ENCODE measurements around the gene POLR2I. TPM values are rescaled to one million over a fixed set of nuclear protein-coding genes. Genes with fewer than 3 reads are reported as not detected.
A peak's percentile ranks its signal among the peaks of the same experiment; 100 is the strongest.

The POLR2I gene
- total RNA-seq, 1 experiment from 2014 or later: 92.2 TPM

- Histone ChIP-seq H3K27ac (no peak overlapping the region), H3K4me3 (no peak overlapping the region), H3K79me2 (ENCODE audit: low read depth) (no peaks in the 10 kb centered on the region), H3K4me1 (replicated peaks; ENCODE audit: insufficient read depth) (peaks cover 10% of the 10 kb centered on the region), H3K9me3 (ENCODE audit: insufficient read depth, low read depth) (no peaks in the 10 kb centered on the region), H3F3A (ENCODE audit: insufficient read depth, low read depth) (no peaks in the 10 kb centered on the region), H4K20me1 (ENCODE audit: insufficient read depth) (no peaks in the 10 kb centered on the region), H3K4me2 (no peak overlapping the region), H2AFZ (no peak overlapping the region), H3K27me3 (ENCODE audit: insufficient read depth, low read depth) (no peaks in the 10 kb centered on the region), H3K9me2 (ENCODE audit: insufficient read depth) (no peaks in the 10 kb centered on the region), H3K36me3 (ENCODE audit: low read depth) (no peaks in the 10 kb centered on the region)
- TF ChIP-seq, protein P1, sequence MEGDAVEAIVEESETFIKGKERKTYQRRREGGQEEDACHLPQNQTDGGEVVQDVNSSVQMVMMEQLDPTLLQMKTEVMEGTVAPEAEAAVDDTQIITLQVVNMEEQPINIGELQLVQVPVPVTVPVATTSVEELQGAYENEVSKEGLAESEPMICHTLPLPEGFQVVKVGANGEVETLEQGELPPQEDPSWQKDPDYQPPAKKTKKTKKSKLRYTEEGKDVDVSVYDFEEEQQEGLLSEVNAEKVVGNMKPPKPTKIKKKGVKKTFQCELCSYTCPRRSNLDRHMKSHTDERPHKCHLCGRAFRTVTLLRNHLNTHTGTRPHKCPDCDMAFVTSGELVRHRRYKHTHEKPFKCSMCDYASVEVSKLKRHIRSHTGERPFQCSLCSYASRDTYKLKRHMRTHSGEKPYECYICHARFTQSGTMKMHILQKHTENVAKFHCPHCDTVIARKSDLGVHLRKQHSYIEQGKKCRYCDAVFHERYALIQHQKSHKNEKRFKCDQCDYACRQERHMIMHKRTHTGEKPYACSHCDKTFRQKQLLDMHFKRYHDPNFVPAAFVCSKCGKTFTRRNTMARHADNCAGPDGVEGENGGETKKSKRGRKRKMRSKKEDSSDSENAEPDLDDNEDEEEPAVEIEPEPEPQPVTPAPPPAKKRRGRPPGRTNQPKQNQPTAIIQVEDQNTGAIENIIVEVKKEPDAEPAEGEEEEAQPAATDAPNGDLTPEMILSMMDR (conservative IDR thresholded peaks at IDR 0.05): no peak
- no peak for TF ChIP-seq EZH2 (IDR thresholded peaks at IDR 0.05; ENCODE audit: low read depth)
- intact Hi-C loops (cut with micrococcal nuclease; ENCODE audit: unreplicated experiment): no loop called here
- CTCF ChIA-PET: no interaction called here
- peak in 1 of 2 experiments; percentile 74 for DNase-seq
- no TSS peak for BruUV-seq (replicated peaks)
- POLR2A ChIA-PET (ENCODE audit: unreplicated experiment): interaction anchor here (1.0 kb wide), 1 partner anchor 49 kb away, joined by 3 read pairs; no protein-coding TSS in a partner anchor
Observed at GRCh38 chr19:36101550-36102327, 12.9 kb downstream of the POLR2I start.

GRCh38 chr19:36100476-36100875 lies 14.2 kb downstream of the POLR2I start:
- no peaks in the 10 kb centered on the region for H4K20me1 ChIP-seq (ENCODE audit: insufficient read depth)
- H3K36me3 ChIP-seq (ENCODE audit: low read depth): no peaks in the 10 kb centered on the region
- BruUV-seq (replicated peaks): no TSS peak
- peaks cover 10% of the 10 kb centered on the region for H3K4me1 ChIP-seq (replicated peaks; ENCODE audit: insufficient read depth)
- H3K9me2 ChIP-seq (ENCODE audit: insufficient read depth): no peaks in the 10 kb centered on the region
- CTCF ChIA-PET: no interaction called here
- H3K9me3 ChIP-seq (ENCODE audit: insufficient read depth, low read depth): no peaks in the 10 kb centered on the region
- no peak overlapping the region for H3K4me3 ChIP-seq
- no peak for TF ChIP-seq EZH2 (IDR thresholded peaks at IDR 0.05; ENCODE audit: low read depth)
- TF ChIP-seq, protein P1 (conservative IDR thresholded peaks at IDR 0.05): no peak
- intact Hi-C loops (cut with micrococcal nuclease; ENCODE audit: unreplicated experiment): no loop called here
- H3K4me2 ChIP-seq: no peak overlapping the region
- peak in 1 of 2 experiments; percentile 25 for DNase-seq
- no peak overlapping the region for H3K27ac ChIP-seq
- H3F3A ChIP-seq (ENCODE audit: insufficient read depth, low read depth): no peaks in the 10 kb centered on the region
- no peak overlapping the region for H2AFZ ChIP-seq
- POLR2A ChIA-PET (ENCODE audit: unreplicated experiment): interaction anchor here (0.5 to 0.6 kb wide), 2 partner anchors 30 to 86 kb away, joined by 3 to 4 read pairs; partner anchors contain the start of gene ALKBH6
- no peaks in the 10 kb centered on the region for H3K27me3 ChIP-seq (ENCODE audit: insufficient read depth, low read depth)
- H3K79me2 ChIP-seq (ENCODE audit: low read depth): no peaks in the 10 kb centered on the region

DNA sequence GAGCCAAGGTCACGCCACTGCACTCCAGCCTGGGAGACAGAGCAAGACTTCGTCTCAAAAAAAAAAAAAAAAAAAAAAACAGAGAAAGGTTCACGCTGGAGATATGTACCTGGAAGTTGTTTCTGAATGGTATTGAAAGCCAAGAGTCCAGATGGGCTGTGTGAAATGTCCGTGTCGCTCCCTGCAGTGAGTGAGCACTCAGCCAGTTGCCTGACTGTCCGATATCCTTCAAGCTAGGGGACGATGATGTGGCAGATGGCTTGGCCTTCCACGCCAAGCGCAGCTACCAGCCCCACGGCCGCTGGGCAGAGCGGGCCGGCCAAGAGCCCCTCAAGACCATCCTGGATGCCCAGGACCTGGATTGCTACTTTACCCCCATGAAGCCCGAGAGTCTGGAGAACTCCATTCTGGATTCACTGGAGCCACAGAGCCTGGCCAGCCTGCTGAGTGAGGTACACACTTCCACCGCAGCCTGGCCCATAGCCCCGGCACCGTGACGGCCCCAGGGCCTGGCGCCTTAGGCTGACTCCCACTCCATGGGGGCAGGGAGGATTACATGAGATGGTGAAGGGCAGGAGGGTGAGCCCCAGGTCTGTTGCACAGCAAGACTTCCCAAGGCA lies 15.4 kb downstream of the POLR2I start:
- Histone ChIP-seq H3K4me2 (no peak overlapping the region), H3K27ac (no peak overlapping the region), H3K9me2 (ENCODE audit: insufficient read depth) (no peaks in the 10 kb centered on the region), H3K79me2 (ENCODE audit: low read depth) (no peaks in the 10 kb centered on the region), H3K27me3 (ENCODE audit: insufficient read depth, low read depth) (no peaks in the 10 kb centered on the region), H3K4me1 (replicated peaks; ENCODE audit: insufficient read depth) (peaks cover 6% of the 10 kb centered on the region), H2AFZ (no peak overlapping the region), H3K4me3 (no peak overlapping the region), H3K9me3 (ENCODE audit: insufficient read depth, low read depth) (no peaks in the 10 kb centered on the region), H3K36me3 (ENCODE audit: low read depth) (no peaks in the 10 kb centered on the region), H4K20me1 (ENCODE audit: insufficient read depth) (no peaks in the 10 kb centered on the region), H3F3A (ENCODE audit: insufficient read depth, low read depth) (no peaks in the 10 kb centered on the region)
- intact Hi-C loops (cut with micrococcal nuclease; ENCODE audit: unreplicated experiment): no loop called here
- no peak for DNase-seq
- no TSS peak for BruUV-seq (replicated peaks)
- ChIA-PET CTCF (no interaction called here), POLR2A (ENCODE audit: unreplicated experiment) (no interaction called here)
- no peak for TF ChIP-seq EZH2 (IDR thresholded peaks at IDR 0.05; ENCODE audit: low read depth)
- TF ChIP-seq, protein P1 (conservative IDR thresholded peaks at IDR 0.05): no peak
